Effector memory CD8-positive, alpha-beta T cell (primary cell): ENCODE results near the gene IGSF21.

Experiments used
- ATAC-seq: fragments of 150-1000 bp; cut with Tn5 transposase; replicated peaks from 2 replicates; pipeline ENCODE4 v1.10.0; 2021; ENCODE audit warnings: mild to moderate bottlenecking, moderate library complexity
- DNase-seq, 3 experiments: peaks; one replicate each; pipeline ENCODE4 v3.0.0; 2021
- H3K27ac Mint-ChIP-seq, 2 donors: one replicate each; pipeline ENCODE4 v1.8.0; 2022; ENCODE audit warnings: mild to moderate bottlenecking in 2 of 2, mixed read lengths in 2 of 2, moderate library complexity in 2 of 2
- H3K27me3 Mint-ChIP-seq, 2 donors: one replicate each; pipeline ENCODE4 v1.8.0; 2022; ENCODE audit warnings: mixed read lengths in 2 of 2
- H3K36me3 Mint-ChIP-seq: one replicate; pipeline ENCODE4 v1.8.0; 2022; ENCODE audit warnings: mild to moderate bottlenecking, moderate library complexity, mixed read lengths; ENCODE audit not compliant: insufficient read depth
- H3K4me1 Mint-ChIP-seq, 2 donors: one replicate each; pipeline ENCODE4 v1.8.0; 2022; ENCODE audit warnings: low read depth in 2 of 2, mixed read lengths in 2 of 2
- H3K4me3 Mint-ChIP-seq, 2 donors: one replicate each; pipeline ENCODE4 v1.8.0; 2022; ENCODE audit warnings: mild to moderate bottlenecking in 2 of 2, mixed read lengths in 2 of 2, moderate library complexity in 2 of 2
- H3K9me3 Mint-ChIP-seq, 2 donors: one replicate each; pipeline ENCODE4 v1.8.0; 2022; ENCODE audit warnings: mixed read lengths in 2 of 2

IGSF21 gene

GRCh38 chr1:18336801-18337200, 229.2 kb downstream of the IGSF21 start:
- Mint-ChIP-seq H3K4me1 (no peaks in the 10 kb centered on the region), H3K36me3 (no peaks in the 10 kb centered on the region), H3K27me3 (peaks cover 11 to 32% of the 10 kb centered on the region in 2 donors), H3K4me3 (no peak overlapping the region), H3K27ac (no peak overlapping the region), H3K9me3 (no peaks in the 10 kb centered on the region)
- DNase-seq (no peak), ATAC-seq (no peak)

- no peak overlapping the region for H3K4me3 Mint-ChIP-seq
- ATAC-seq (no peak), DNase-seq (no peak)
- H3K27me3 Mint-ChIP-seq, result peaks cover 12 to 32% of the 10 kb centered on the region in 2 donors
- no peaks in the 10 kb centered on the region for H3K9me3 Mint-ChIP-seq
- no peaks in the 10 kb centered on the region for H3K4me1 Mint-ChIP-seq
- no peaks in the 10 kb centered on the region for H3K36me3 Mint-ChIP-seq
- no peak overlapping the region for H3K27ac Mint-ChIP-seq
Observed at GRCh38 chr1:18337757-18338156, 230.2 kb downstream of the IGSF21 start.

GRCh38 chr1:18339161-18339560, 231.6 kb downstream of the IGSF21 start:
- H3K27me3 Mint-ChIP-seq, result peaks cover 10 to 39% of the 10 kb centered on the region in 2 donors
- H3K36me3 Mint-ChIP-seq, result no peaks in the 10 kb centered on the region
- H3K4me1 Mint-ChIP-seq, result no peaks in the 10 kb centered on the region
- DNase-seq (no peak), ATAC-seq (no peak)
- no peaks in the 10 kb centered on the region for H3K9me3 Mint-ChIP-seq
- H3K27ac Mint-ChIP-seq, result no peak overlapping the region
- H3K4me3 Mint-ChIP-seq, result no peak overlapping the region

GRCh38 chr1:18340158-18340764, 232.7 kb downstream of the IGSF21 start:
- no peaks in the 10 kb centered on the region for H3K9me3 Mint-ChIP-seq

GRCh38 chr1:18340787-18341186, 233.2 kb downstream of the IGSF21 start:
- no peaks in the 10 kb centered on the region for H3K36me3 Mint-ChIP-seq
- peaks cover 11 to 33% of the 10 kb centered on the region in 2 donors for H3K27me3 Mint-ChIP-seq
- no peaks in the 10 kb centered on the region for H3K9me3 Mint-ChIP-seq
- DNase-seq (no peak), ATAC-seq (no peak)
- no peak overlapping the region for H3K4me3 Mint-ChIP-seq
- H3K27ac Mint-ChIP-seq, result no peak overlapping the region
- no peaks in the 10 kb centered on the region for H3K4me1 Mint-ChIP-seq

More at GRCh38 chr1:18340158-18340764, 232.7 kb downstream of the IGSF21 start:
- no peak overlapping the region for H3K27ac Mint-ChIP-seq
- no peaks in the 10 kb centered on the region for H3K36me3 Mint-ChIP-seq
- H3K27me3 Mint-ChIP-seq, result peaks cover 10 to 38% of the 10 kb centered on the region in 2 donors
- H3K4me1 Mint-ChIP-seq, result no peaks in the 10 kb centered on the region
- ATAC-seq (no peak), DNase-seq (no peak)
- no peak overlapping the region for H3K4me3 Mint-ChIP-seq

GRCh38 chr1:18341291-18342069, 233.9 kb downstream of the IGSF21 start:
- H3K27ac Mint-ChIP-seq, result no peak overlapping the region
- no peak for DNase-seq
- H3K9me3 Mint-ChIP-seq, result no peaks in the 10 kb centered on the region
- H3K27me3 Mint-ChIP-seq, result peaks cover 18 to 36% of the 10 kb centered on the region in 2 donors
- no peaks in the 10 kb centered on the region for H3K36me3 Mint-ChIP-seq
- no peaks in the 10 kb centered on the region for H3K4me1 Mint-ChIP-seq
- ATAC-seq, result no peak
- H3K4me3 Mint-ChIP-seq, result no peak overlapping the region

- DNase-seq (no peak), ATAC-seq (no peak)
- Mint-ChIP-seq H3K36me3 (no peaks in the 10 kb centered on the region), H3K4me1 (no peaks in the 10 kb centered on the region), H3K4me3 (no peak overlapping the region), H3K27ac (no peak overlapping the region), H3K27me3 (peaks cover 20 to 39% of the 10 kb centered on the region in 2 donors), H3K9me3 (no peaks in the 10 kb centered on the region)
Observed at GRCh38 chr1:18342744-18343143, 235.1 kb downstream of the IGSF21 start.

GRCh38 chr1:18343581-18343980, 236.0 kb downstream of the IGSF21 start:
- Mint-ChIP-seq H3K27me3 (peaks cover 20 to 42% of the 10 kb centered on the region in 2 donors), H3K9me3 (no peaks in the 10 kb centered on the region), H3K4me3 (no peak overlapping the region), H3K27ac (no peak overlapping the region), H3K4me1 (no peaks in the 10 kb centered on the region), H3K36me3 (no peaks in the 10 kb centered on the region)
- DNase-seq, result no peak
- no peak for ATAC-seq

GRCh38 chr1:18344755-18345154, 237.2 kb downstream of the IGSF21 start:
- H3K4me3 Mint-ChIP-seq, result no peak overlapping the region
- no peaks in the 10 kb centered on the region for H3K4me1 Mint-ChIP-seq
- no peaks in the 10 kb centered on the region for H3K9me3 Mint-ChIP-seq
- peaks cover 26 to 54% of the 10 kb centered on the region in 2 donors for H3K27me3 Mint-ChIP-seq
- ATAC-seq (no peak), DNase-seq (no peak)
- H3K27ac Mint-ChIP-seq, result no peak overlapping the region
- no peaks in the 10 kb centered on the region for H3K36me3 Mint-ChIP-seq

GRCh38 chr1:18347559-18347958, 240.0 kb downstream of the IGSF21 start:
- no peak for DNase-seq
- no peak overlapping the region for H3K4me3 Mint-ChIP-seq
- H3K27ac Mint-ChIP-seq, result no peak overlapping the region
- no peaks in the 10 kb centered on the region for H3K9me3 Mint-ChIP-seq
- peaks cover 25 to 70% of the 10 kb centered on the region in 2 donors for H3K27me3 Mint-ChIP-seq
- no peaks in the 10 kb centered on the region for H3K36me3 Mint-ChIP-seq
- H3K4me1 Mint-ChIP-seq, result no peaks in the 10 kb centered on the region
- no peak for ATAC-seq

- H3K9me3 Mint-ChIP-seq, result peaks cover 0 to 1% of the 10 kb centered on the region in 2 donors
- no peaks in the 10 kb centered on the region for H3K4me1 Mint-ChIP-seq
- H3K4me3 Mint-ChIP-seq, result no peak overlapping the region
- DNase-seq, result no peak
- H3K27ac Mint-ChIP-seq, result no peak overlapping the region
- H3K27me3 Mint-ChIP-seq, result peaks cover 27 to 68% of the 10 kb centered on the region in 2 donors
- no peaks in the 10 kb centered on the region for H3K36me3 Mint-ChIP-seq
- ATAC-seq, result no peak
Observed at GRCh38 chr1:18348354-18348753, 240.8 kb downstream of the IGSF21 start.

- H3K27ac Mint-ChIP-seq, result no peak overlapping the region
- no peak overlapping the region for H3K4me3 Mint-ChIP-seq
Observed at GRCh38 chr1:18350747-18351146, 243.1 kb downstream of the IGSF21 start.

GRCh38 chr1:18351735-18352134, 244.1 kb downstream of the IGSF21 start:
- Mint-ChIP-seq H3K9me3 (peaks cover 0 to 9% of the 10 kb centered on the region in 2 donors), H3K4me1 (no peaks in the 10 kb centered on the region), H3K36me3 (no peaks in the 10 kb centered on the region), H3K27me3 (peaks cover 37 to 66% of the 10 kb centered on the region in 2 donors), H3K4me3 (no peak overlapping the region), H3K27ac (no peak overlapping the region)
- ATAC-seq (no peak), DNase-seq (no peak)

More at GRCh38 chr1:18350747-18351146, 243.1 kb downstream of the IGSF21 start:
- Mint-ChIP-seq H3K9me3 (peaks cover 0 to 9% of the 10 kb centered on the region in 2 donors), H3K4me1 (no peaks in the 10 kb centered on the region), H3K36me3 (no peaks in the 10 kb centered on the region), H3K27me3 (peaks cover 36 to 66% of the 10 kb centered on the region in 2 donors)
- ATAC-seq (no peak), DNase-seq (no peak)
